C4-2B (cell line): ENCODE measurements around the gene CLDND1.

Source experiments
- CTCF ChIP-seq: fragments of 450-650 bp; conservative IDR thresholded peaks from 2 replicates; pipeline ENCODE4 v1.5.1; 2017; ENCODE audit warnings: mild to moderate bottlenecking
- ZFX ChIP-seq: fragments of 450-650 bp; IDR thresholded peaks from 2 replicates; pipeline ENCODE4 v1.6.1; 2017

- TF ChIP-seq CTCF (no peak), ZFX (no peak)
These were observed 19.9 kb upstream of the CLDND1 start for GRCh38 chr3:98542623-98543022.
